ENCODE data around the gene HSD17B1. TPM values are rescaled to one million over a fixed set of nuclear protein-coding genes. Genes with fewer than 3 reads are reported as not detected.
A peak's percentile ranks its signal among the peaks of the same experiment; 100 is the strongest.

Gene HSD17B1
- total RNA-seq, 2 donors from 2014 or later: 0.82 to 0.90 TPM

DNA sequence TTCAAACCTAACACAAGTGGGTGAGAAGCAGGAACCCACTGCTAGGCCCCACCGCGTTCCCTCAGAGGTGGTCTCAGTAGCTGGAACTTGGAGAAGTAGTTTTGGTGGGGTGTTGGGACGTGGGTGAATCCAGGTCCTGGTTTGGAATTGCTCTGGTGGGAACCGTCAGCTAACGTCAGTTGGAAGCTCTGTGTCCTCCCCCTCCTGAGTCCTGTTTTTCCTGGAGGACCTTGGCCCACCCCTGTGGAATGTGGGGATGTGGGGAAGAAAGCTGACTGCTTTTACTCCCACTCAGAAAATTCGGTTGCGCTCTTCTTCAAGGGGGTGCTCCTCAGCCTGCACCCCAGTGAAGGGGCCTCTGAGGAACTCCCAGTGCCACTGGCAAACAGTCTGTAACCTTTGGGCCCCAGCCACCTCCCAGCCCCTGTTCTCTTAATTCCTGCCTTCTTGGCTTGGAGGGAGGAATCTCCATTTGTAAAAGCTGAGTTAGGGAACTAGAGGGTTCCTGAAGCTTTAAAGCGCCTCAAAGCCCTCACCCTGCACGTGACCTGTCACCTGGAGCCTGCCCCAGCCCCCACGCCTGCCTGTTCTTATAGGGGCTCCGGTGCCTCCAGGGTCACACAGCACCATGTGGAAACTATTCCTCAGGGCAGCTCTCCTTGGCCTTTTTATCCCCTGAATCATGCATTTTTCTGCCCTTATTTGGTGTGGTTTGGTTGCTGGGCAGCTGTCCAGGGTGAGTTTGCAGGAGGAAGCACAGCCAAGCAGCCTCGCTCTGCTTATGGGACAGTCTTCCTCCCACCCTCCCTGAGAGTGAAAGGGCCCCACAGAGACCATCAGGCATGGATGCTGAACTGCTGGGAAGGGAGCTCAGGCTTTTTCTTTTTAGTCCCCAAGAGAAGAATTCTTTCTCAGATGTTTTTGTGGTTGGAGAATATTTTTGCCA, 32.9 kb upstream of the HSD17B1 start:
- peaks cover 14% of the 10 kb centered on the region for H3K36me3 Mint-ChIP-seq (ENCODE audit: low read depth)
- no peaks in the 10 kb centered on the region for H3K9me3 Mint-ChIP-seq
- H3K27ac Mint-ChIP-seq: no peak overlapping the region
- no peaks in the 10 kb centered on the region for H3K4me1 Mint-ChIP-seq
- no peak for ATAC-seq (replicated peaks)
- H3K4me3 Mint-ChIP-seq: no peak overlapping the region
- H3K27me3 Mint-ChIP-seq: no peaks in the 10 kb centered on the region

DNA sequence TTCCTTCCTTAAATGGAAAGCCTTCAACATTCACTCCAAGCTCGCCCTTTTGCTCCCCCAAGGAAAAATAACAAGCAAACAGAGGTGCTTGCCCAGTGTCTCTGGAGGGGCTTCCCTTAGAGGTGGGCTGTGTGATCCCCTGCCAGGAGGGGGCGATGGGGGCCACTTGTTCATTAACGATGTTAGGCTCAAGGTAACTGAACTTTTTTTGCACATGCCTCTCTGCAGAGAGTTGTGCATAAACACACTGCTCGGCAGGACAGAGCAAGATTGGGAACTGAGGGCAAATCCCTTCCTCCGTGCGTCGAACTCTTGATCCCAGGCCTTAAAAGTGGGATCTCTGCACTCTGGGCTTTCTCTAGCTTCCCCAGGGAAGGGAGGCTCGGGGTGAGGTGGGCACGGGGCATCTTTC, 32.2 kb upstream of the HSD17B1 start:
- Mint-ChIP-seq H3K9me3 (no peaks in the 10 kb centered on the region), H3K4me3 (no peak overlapping the region), H3K4me1 (no peaks in the 10 kb centered on the region), H3K27ac (no peak overlapping the region), H3K36me3 (ENCODE audit: low read depth) (peaks cover 14% of the 10 kb centered on the region), H3K27me3 (no peaks in the 10 kb centered on the region)
- ATAC-seq (replicated peaks): no peak

DNA sequence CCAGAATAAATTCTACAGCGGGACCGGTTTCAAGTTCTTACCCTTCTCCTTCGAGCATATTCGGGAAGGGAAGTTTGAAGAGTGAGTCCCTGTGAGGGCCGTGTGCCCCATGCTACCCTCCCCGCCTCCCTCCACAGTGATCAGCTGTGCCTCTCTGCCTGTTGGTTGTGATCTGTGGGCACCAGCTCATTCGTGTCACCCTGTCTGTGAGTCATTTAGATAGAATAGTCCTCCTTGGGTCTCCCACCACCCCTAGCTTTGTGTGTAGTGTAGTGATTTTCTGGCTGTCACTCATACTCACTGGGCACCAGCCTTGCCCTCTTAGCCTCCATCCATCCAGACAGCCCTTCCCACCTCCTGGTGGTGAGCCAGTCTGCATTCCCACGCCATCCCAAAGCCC, 31.7 kb upstream of the HSD17B1 start:
- no peaks in the 10 kb centered on the region for H3K27me3 Mint-ChIP-seq
- no peak overlapping the region for H3K27ac Mint-ChIP-seq
- peak; percentile 44 for ATAC-seq (replicated peaks)
- H3K36me3 Mint-ChIP-seq (ENCODE audit: low read depth): peaks cover 14% of the 10 kb centered on the region
- no peaks in the 10 kb centered on the region for H3K9me3 Mint-ChIP-seq
- no peaks in the 10 kb centered on the region for H3K4me1 Mint-ChIP-seq
- H3K4me3 Mint-ChIP-seq: no peak overlapping the region

DNA sequence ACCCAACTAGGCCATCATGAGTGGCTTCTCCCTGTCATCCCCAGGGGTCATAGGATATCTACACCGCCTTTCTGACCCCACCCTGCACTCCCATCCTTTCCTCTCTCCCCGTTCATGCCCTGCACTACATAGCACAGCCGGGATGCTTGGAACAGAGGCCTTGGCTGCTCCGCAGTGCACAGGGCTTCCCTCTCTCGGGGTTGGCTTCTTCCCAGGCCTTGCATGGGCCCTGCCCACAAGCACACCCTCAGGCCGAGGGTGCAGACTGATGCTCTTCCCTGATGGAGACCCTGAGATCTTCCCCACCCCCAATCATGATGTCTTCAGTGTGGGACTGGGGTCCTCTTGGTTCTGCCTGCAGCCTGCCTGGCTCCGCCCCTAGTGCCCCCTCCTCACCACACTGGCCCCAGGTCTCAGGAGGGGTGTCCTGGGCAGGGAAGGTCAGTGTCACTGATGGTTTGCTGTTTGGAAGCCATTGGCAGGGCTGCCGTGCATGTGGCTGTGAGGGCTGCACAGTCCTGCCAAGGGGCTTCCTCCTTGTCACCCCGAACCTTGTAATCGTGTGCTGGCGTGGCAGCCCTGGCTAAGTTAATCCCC, 31.0 kb upstream of the HSD17B1 start:
- Mint-ChIP-seq H3K4me3 (no peak overlapping the region), H3K4me1 (no peaks in the 10 kb centered on the region), H3K36me3 (ENCODE audit: low read depth) (peaks cover 14% of the 10 kb centered on the region), H3K27ac (no peak overlapping the region), H3K9me3 (no peaks in the 10 kb centered on the region), H3K27me3 (no peaks in the 10 kb centered on the region)
- no peak for ATAC-seq (replicated peaks)

DNA sequence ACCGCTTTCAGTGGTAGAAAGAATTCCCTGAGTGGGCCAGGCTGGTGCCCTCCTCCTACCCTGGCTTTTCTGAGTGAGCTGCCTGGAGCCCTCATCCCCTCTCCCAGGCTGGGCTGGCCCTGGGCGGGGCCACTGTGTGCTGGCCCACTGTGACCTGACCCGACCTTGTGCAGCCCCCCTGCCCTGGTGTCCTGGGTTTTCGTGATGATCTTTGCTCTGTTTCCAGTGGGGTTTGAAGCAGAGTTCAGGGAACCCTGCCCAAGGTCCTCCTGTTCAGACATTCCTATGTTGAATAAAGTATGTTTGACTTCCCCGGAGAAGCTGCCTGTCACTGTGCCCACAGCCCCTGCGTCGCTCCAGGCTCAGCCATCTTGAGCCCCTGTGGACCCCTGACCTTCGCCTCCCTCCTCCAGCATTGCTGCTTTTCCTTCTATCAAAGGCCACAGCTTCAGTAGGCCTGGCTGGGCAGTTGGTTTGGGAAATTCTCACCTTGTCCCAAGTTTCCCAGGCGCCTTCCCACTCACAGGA, 30.4 kb upstream of the HSD17B1 start:
- Mint-ChIP-seq H3K9me3 (no peaks in the 10 kb centered on the region), H3K27me3 (no peaks in the 10 kb centered on the region), H3K4me3 (no peak overlapping the region), H3K36me3 (ENCODE audit: low read depth) (peaks cover 14% of the 10 kb centered on the region), H3K4me1 (peaks cover 3% of the 10 kb centered on the region), H3K27ac (no peak overlapping the region)
- no peak for ATAC-seq (replicated peaks)

DNA sequence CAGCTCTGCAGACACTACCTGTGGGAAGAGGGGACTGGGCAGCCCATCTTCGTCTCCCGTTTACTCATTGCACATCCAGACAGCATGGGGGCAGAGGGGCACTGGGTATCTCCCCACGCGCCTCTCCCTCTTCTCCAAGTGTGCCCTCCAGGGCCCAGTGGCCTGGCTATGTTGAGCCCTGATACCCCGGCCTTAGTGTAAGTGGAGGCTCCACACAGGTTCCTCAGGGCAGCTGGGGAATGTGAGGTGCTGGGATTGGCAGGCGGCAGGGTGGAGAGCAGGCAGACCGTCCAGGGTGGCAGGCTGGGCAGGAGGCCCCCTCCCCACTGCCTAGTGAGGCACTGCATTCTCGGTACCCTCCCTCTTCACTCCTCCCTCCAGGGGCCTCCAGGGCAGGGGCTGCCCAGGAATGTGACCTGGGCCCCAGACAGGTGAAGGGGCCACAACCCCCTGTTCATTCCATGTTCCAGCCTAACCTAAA, 29.9 kb upstream of the HSD17B1 start:
- Mint-ChIP-seq H3K4me1 (peaks cover 5% of the 10 kb centered on the region), H3K36me3 (ENCODE audit: low read depth) (peaks cover 14% of the 10 kb centered on the region), H3K4me3 (no peak overlapping the region), H3K9me3 (no peaks in the 10 kb centered on the region), H3K27ac (no peak overlapping the region), H3K27me3 (no peaks in the 10 kb centered on the region)
- ATAC-seq (replicated peaks): no peak

DNA sequence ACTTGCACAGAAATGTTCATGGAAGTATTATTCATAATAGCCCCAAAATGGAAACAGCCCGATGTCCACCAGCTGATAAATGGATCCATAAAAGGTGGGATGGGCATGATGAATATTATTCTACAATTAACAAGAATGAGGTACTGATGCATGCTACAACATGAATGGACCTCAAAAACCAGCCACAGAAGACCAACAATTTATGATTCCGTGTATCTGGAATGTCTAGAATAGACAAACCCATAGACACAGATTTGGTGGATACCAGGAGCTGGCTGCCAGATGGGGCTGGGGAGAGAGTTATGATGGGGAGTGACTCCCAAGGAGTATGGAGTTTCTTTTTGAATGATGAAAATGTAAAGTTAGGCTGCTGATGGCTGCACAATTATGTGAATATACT, 27.5 kb upstream of the HSD17B1 start:
- H3K27me3 Mint-ChIP-seq: no peaks in the 10 kb centered on the region
- H3K4me1 Mint-ChIP-seq: peaks cover 7% of the 10 kb centered on the region
- no peaks in the 10 kb centered on the region for H3K9me3 Mint-ChIP-seq
- no peak overlapping the region for H3K27ac Mint-ChIP-seq
- ATAC-seq (replicated peaks): no peak
- peaks cover 14% of the 10 kb centered on the region for H3K36me3 Mint-ChIP-seq (ENCODE audit: low read depth)
- no peak overlapping the region for H3K4me3 Mint-ChIP-seq

DNA sequence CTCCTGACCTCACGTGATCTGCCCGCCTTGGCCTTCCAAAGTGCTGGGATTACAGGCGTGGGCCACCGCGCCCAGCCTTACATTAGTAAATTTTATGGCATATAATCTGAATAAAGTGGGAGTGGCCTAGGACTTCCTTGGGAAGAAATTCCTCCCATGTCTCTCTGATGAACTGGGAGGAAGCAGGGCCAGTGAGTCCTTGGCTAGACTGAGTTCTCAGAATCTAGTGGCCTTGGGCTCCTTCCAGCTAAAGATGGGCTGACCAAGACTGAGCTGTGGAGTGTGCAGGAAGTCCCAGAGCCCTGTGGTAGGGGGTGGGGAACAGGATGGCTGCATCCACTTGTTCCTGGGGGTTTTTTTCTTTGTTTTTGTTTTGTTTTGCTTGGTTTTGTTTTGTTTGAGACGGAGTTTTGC, 26.7 kb upstream of the HSD17B1 start:
- Mint-ChIP-seq H3K27me3 (no peaks in the 10 kb centered on the region), H3K9me3 (no peaks in the 10 kb centered on the region), H3K36me3 (ENCODE audit: low read depth) (peaks cover 14% of the 10 kb centered on the region), H3K27ac (no peak overlapping the region), H3K4me3 (no peak overlapping the region), H3K4me1 (peaks cover 10% of the 10 kb centered on the region)
- no peak for ATAC-seq (replicated peaks)

DNA sequence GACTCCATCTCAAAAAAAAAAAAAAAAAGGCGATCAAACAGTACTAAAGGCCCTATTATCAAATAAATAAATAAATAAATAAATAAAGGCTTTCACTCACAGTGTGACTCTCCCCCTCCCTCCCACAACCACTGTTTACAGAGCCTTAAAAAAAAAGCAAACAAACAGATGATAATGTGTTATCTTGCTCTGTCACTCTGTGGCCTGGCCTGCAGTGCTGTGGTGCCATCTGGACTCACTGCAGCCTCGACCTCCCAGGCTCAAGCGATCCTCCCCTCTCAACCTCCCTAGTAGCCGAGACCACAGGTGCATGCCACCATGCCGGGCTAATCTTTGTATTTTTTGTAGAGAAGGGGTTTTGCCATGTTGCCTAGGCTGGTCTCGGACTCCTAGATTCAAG, 24.8 kb upstream of the HSD17B1 start:
- peaks cover 10% of the 10 kb centered on the region for H3K4me1 Mint-ChIP-seq
- no peak overlapping the region for H3K27ac Mint-ChIP-seq
- H3K4me3 Mint-ChIP-seq: no peak overlapping the region
- no peaks in the 10 kb centered on the region for H3K27me3 Mint-ChIP-seq
- no peaks in the 10 kb centered on the region for H3K36me3 Mint-ChIP-seq (ENCODE audit: low read depth)
- no peak for ATAC-seq (replicated peaks)
- no peaks in the 10 kb centered on the region for H3K9me3 Mint-ChIP-seq

DNA sequence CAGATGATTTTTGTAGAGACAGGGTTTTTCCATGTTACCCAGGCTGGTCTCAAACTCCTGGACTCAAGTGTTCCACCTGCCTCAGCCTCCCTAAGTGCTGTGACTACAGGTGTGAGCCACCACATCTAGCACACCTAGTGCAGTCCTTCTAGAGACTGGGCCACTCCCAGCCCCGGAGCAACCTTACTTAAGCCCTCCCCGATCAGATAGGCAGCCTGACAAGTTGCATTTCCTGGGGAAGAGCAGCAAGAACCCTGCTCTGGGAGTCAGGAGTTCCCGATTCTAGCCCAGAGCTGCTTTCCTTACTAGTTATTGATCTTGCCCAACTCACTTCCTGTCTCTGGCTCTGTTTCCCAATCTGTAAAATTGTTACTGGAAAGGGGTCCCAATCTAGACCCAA, 23.7 kb upstream of the HSD17B1 start:
- H3K27me3 Mint-ChIP-seq: no peaks in the 10 kb centered on the region
- H3K4me1 Mint-ChIP-seq: peaks cover 10% of the 10 kb centered on the region
- H3K36me3 Mint-ChIP-seq (ENCODE audit: low read depth): no peaks in the 10 kb centered on the region
- no peak for ATAC-seq (replicated peaks)
- no peaks in the 10 kb centered on the region for H3K9me3 Mint-ChIP-seq
- H3K4me3 Mint-ChIP-seq: no peak overlapping the region
- H3K27ac Mint-ChIP-seq: no peak overlapping the region

DNA sequence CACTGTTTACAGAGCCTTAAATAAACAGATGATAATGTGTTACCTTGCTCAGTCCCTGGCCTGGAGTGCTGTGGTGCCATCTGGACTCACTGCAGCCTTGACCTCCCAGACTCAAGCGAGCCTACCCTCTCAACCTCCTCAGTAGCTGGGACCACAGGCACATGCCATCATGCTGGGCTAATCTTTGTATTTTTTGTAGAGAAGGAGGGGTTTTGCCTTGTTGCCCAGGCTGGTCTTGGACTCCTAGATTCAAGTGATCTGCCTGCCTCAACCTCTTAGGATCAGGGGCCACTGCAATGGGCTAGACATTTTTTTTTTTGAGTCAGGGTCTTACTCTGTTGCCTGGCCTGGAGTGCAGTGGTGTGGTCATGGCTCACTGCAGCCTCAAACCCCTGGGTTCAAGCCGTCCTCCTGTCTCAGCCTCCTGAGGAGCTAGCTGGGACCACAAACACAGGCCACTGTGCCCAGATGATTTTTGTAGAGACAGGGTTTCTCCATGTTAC, 21.7 kb upstream of the HSD17B1 start:
- Mint-ChIP-seq H3K36me3 (ENCODE audit: low read depth) (no peaks in the 10 kb centered on the region), H3K4me1 (peaks cover 16% of the 10 kb centered on the region), H3K27ac (no peak overlapping the region), H3K27me3 (no peaks in the 10 kb centered on the region), H3K4me3 (peak overlapping the region; percentile 78), H3K9me3 (no peaks in the 10 kb centered on the region)
- ATAC-seq (replicated peaks): no peak

DNA sequence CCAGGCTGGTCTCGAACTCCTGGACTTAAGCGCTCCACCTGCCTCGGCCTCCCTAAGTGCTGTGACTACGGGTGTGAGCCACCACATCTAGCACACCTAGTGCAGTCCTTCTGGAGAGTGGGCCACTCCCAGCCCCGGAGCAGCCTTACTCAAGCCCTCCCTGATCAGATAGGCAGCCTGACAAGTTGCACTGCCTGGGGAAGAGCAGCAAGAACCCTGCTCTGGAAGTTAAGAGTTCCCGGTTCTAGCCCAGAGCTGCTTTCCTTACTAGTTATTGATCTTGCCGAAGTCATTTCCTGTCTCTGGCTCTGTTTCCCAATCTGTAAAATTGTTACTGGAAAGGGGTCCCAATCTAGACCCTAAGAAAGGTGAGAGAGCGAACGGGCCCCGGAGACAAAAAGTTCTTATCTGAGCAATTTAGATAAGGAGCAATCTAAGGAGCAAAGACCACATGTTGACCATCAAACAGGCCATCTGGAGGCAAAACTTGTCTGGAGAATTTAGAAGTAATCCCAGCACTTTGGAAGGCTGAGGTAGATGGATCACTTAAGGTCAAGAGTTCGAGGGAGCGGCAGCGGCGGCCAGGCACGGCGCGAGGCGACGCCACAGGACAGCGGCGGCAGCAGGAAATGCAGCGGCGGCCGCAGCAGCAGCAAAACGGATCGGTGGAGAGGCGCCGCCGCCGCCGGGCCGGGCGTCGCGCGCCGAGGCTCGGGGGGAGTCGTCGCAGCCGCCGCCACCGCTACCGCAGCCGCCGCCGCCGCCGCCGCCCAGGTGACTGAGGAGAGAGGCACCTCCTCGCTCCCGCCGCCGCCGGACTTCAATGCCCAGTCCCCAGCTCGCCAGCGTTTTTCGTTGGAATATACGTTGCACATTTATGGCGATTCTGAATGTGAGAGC, 21.0 kb upstream of the HSD17B1 start:
- no peaks in the 10 kb centered on the region for H3K27me3 Mint-ChIP-seq
- H3K9me3 Mint-ChIP-seq: no peaks in the 10 kb centered on the region
- ATAC-seq (replicated peaks): peak; percentile 33
- H3K36me3 Mint-ChIP-seq (ENCODE audit: low read depth): no peaks in the 10 kb centered on the region
- H3K4me1 Mint-ChIP-seq: peaks cover 16% of the 10 kb centered on the region
- H3K4me3 Mint-ChIP-seq: peak overlapping the region; percentile 78
- H3K27ac Mint-ChIP-seq: peak overlapping the region; percentile 59

DNA sequence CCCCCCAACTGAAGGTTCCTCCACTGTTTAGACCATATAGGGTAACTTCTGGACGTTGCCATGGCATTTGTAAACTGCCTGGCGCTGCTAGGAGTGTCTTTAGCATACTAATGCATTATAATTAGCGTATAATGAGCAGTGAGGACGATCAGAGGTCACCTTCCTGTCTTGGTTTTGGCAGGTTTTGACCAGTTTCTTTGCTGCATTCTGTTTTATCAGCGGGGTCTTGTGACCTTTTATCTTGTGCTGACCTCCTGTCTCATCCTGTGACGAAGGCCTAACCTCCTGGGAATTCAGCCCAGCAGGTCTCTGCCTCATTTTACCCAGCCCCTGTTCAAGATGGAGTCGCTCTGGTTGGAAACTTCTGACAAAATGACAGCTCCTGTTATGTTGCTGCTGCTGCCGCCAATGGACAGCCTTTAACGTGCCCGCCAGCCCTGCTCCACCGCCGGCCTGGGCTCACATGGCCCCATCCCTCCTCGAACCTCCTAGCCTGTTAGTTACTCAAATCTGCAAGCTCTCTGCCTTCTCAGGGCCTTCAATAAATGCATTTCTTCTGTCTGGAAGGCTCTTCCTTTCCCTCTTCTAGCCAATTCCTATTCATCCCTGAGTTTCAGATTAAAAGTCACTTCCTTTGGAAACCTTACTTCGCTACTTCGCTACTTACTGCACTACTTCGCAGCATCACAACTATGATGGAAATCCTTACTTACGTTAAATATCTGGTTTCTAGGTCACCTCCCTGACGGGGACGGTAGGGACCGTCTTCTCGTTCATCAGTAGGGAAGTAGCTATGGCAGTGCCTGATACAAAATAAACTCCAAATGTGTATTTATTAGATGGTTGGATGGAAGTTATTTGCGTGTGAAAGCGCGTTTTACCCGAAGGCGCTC, 17.3 kb upstream of the HSD17B1 start:
- no peaks in the 10 kb centered on the region for H3K27me3 Mint-ChIP-seq
- peak overlapping the region; percentile 86 for H3K27ac Mint-ChIP-seq
- peak; percentile 2 for ATAC-seq (replicated peaks)
- peaks cover 18% of the 10 kb centered on the region for H3K4me1 Mint-ChIP-seq
- no peaks in the 10 kb centered on the region for H3K9me3 Mint-ChIP-seq
- peak overlapping the region; percentile 90 for H3K4me3 Mint-ChIP-seq
- no peaks in the 10 kb centered on the region for H3K36me3 Mint-ChIP-seq (ENCODE audit: low read depth)

Data from activated T-helper 17 cell treated with anti-CD3 and anti-CD28 coated beads, Interleukin-2, amount 50 U/mL, for 72 hours (primary cell).